ENCODE results near the gene MLLT3. TPM values are rescaled to one million over a fixed set of nuclear protein-coding genes. Genes with fewer than 3 reads are reported as not detected.

MLLT3 gene
- total and polyA plus RNA-seq, 2 of the 8 experiments (the other 6 are each of a cell fraction or from before 2014, with no cell fraction given), result 5.9 to 9.6 TPM

- TF ChIP-seq FOSL1 (IDR thresholded peaks at IDR 0.05; ENCODE audit: insufficient read depth, low read depth, low read length) (no peak), CREB1 (IDR thresholded peaks at IDR 0.05) (no peak), KDM1A (IDR thresholded peaks at IDR 0.05; ENCODE audit: borderline replicate concordance, low read length) (no peak)
- TF ChIP-seq, protein P1, sequence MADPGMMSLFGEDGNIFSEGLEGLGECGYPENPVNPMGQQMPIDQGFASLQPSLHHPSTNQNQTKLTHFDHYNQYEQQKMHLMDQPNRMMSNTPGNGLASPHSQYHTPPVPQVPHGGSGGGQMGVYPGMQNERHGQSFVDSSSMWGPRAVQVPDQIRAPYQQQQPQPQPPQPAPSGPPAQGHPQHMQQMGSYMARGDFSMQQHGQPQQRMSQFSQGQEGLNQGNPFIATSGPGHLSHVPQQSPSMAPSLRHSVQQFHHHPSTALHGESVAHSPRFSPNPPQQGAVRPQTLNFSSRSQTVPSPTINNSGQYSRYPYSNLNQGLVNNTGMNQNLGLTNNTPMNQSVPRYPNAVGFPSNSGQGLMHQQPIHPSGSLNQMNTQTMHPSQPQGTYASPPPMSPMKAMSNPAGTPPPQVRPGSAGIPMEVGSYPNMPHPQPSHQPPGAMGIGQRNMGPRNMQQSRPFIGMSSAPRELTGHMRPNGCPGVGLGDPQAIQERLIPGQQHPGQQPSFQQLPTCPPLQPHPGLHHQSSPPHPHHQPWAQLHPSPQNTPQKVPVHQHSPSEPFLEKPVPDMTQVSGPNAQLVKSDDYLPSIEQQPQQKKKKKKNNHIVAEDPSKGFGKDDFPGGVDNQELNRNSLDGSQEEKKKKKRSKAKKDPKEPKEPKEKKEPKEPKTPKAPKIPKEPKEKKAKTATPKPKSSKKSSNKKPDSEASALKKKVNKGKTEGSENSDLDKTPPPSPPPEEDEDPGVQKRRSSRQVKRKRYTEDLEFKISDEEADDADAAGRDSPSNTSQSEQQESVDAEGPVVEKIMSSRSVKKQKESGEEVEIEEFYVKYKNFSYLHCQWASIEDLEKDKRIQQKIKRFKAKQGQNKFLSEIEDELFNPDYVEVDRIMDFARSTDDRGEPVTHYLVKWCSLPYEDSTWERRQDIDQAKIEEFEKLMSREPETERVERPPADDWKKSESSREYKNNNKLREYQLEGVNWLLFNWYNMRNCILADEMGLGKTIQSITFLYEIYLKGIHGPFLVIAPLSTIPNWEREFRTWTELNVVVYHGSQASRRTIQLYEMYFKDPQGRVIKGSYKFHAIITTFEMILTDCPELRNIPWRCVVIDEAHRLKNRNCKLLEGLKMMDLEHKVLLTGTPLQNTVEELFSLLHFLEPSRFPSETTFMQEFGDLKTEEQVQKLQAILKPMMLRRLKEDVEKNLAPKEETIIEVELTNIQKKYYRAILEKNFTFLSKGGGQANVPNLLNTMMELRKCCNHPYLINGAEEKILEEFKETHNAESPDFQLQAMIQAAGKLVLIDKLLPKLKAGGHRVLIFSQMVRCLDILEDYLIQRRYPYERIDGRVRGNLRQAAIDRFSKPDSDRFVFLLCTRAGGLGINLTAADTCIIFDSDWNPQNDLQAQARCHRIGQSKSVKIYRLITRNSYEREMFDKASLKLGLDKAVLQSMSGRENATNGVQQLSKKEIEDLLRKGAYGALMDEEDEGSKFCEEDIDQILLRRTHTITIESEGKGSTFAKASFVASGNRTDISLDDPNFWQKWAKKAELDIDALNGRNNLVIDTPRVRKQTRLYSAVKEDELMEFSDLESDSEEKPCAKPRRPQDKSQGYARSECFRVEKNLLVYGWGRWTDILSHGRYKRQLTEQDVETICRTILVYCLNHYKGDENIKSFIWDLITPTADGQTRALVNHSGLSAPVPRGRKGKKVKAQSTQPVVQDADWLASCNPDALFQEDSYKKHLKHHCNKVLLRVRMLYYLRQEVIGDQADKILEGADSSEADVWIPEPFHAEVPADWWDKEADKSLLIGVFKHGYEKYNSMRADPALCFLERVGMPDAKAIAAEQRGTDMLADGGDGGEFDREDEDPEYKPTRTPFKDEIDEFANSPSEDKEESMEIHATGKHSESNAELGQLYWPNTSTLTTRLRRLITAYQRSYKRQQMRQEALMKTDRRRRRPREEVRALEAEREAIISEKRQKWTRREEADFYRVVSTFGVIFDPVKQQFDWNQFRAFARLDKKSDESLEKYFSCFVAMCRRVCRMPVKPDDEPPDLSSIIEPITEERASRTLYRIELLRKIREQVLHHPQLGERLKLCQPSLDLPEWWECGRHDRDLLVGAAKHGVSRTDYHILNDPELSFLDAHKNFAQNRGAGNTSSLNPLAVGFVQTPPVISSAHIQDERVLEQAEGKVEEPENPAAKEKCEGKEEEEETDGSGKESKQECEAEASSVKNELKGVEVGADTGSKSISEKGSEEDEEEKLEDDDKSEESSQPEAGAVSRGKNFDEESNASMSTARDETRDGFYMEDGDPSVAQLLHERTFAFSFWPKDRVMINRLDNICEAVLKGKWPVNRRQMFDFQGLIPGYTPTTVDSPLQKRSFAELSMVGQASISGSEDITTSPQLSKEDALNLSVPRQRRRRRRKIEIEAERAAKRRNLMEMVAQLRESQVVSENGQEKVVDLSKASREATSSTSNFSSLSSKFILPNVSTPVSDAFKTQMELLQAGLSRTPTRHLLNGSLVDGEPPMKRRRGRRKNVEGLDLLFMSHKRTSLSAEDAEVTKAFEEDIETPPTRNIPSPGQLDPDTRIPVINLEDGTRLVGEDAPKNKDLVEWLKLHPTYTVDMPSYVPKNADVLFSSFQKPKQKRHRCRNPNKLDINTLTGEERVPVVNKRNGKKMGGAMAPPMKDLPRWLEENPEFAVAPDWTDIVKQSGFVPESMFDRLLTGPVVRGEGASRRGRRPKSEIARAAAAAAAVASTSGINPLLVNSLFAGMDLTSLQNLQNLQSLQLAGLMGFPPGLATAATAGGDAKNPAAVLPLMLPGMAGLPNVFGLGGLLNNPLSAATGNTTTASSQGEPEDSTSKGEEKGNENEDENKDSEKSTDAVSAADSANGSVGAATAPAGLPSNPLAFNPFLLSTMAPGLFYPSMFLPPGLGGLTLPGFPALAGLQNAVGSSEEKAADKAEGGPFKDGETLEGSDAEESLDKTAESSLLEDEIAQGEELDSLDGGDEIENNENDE (IDR thresholded peaks at IDR 0.05; ENCODE audit: insufficient replicate concordance, low read length), result no peak
Measured at GRCh38 chr9:20321423-20322082, 300.7 kb downstream of the MLLT3 start (continued).

Measured in H1 (cell line).